GM23248 (cell line): ENCODE results near the gene UBE2S. TPM values are rescaled to one million over a fixed set of nuclear protein-coding genes. Genes with fewer than 3 reads are reported as not detected.
"Not testable (repeated sequence)": the region's sequence is repeated elsewhere in the genome, so short reads cannot be mapped to it uniquely, and the experiment has no call there.

Experiments used
- DNase-seq: peaks from one replicate; pipeline ENCODE4 v3.0.0-alpha.2; 2015
- H2AFZ ChIP-seq: fragments of 200-600 bp; sonication (generic); 2 replicates; pipeline ENCODE4 v1.6.1; 2016; ENCODE audit warnings: antibody characterized with exemption
- H3F3A ChIP-seq: fragments of 200-600 bp; sonication (generic); 2 replicates; pipeline ENCODE4 v1.6.1; 2016; ENCODE audit warnings: mild to moderate bottlenecking, antibody characterized with exemption, mixed run types; ENCODE audit not compliant: insufficient read depth
- H3K27ac ChIP-seq: fragments of 200-600 bp; sonication (generic); 2 replicates; pipeline ENCODE4 v1.5.1; 2016; ENCODE audit warnings: mild to moderate bottlenecking
- H3K27me3 ChIP-seq: fragments of 200-600 bp; sonication (generic); replicated peaks from 2 replicates; pipeline ENCODE4 v1.6.1; 2016; ENCODE audit warnings: mild to moderate bottlenecking; ENCODE audit not compliant: insufficient read depth
- H3K36me3 ChIP-seq: fragments of 200-600 bp; sonication (generic); 2 replicates; pipeline ENCODE4 v1.6.1; 2016; ENCODE audit warnings: low read depth, mild to moderate bottlenecking
- H3K4me1 ChIP-seq: fragments of 200-600 bp; sonication (generic); 2 replicates; pipeline ENCODE4 v1.6.1; 2016; ENCODE audit warnings: mild to moderate bottlenecking; ENCODE audit not compliant: insufficient read depth
- H3K4me2 ChIP-seq: fragments of 200-600 bp; sonication (generic); one replicate; pipeline ENCODE4 v1.6.1; 2016; ENCODE audit warnings: mild to moderate bottlenecking; ENCODE audit not compliant: unreplicated experiment
- H3K4me3 ChIP-seq: fragments of 200-600 bp; sonication (generic); 2 replicates; pipeline ENCODE4 v1.5.1; 2016; ENCODE audit warnings: mild to moderate bottlenecking
- H3K79me2 ChIP-seq: fragments of 200-600 bp; sonication (generic); 2 replicates; pipeline ENCODE4 v1.6.1; 2016; ENCODE audit warnings: mild to moderate bottlenecking; ENCODE audit not compliant: insufficient read depth
- H3K9ac ChIP-seq: fragments of 200-600 bp; sonication (generic); 2 replicates; pipeline ENCODE4 v1.6.1; 2016; ENCODE audit warnings: mild to moderate bottlenecking
- H3K9me2 ChIP-seq: fragments of 200-600 bp; sonication (generic); 2 replicates; pipeline ENCODE4 v1.6.1; 2016; ENCODE audit warnings: mixed run types, mild to moderate bottlenecking, moderate library complexity; ENCODE audit not compliant: insufficient read depth
- H3K9me3 ChIP-seq: fragments of 200-600 bp; sonication (generic); one replicate; pipeline ENCODE4 v1.6.1; 2017; ENCODE audit warnings: low read depth
- H4K20me1 ChIP-seq: fragments of 200-600 bp; sonication (generic); 2 replicates; pipeline ENCODE4 v1.6.0; 2016; ENCODE audit not compliant: insufficient read depth
- EZH2 ChIP-seq: fragments of 200-600 bp; sonication (generic); IDR thresholded peaks from 2 replicates; pipeline ENCODE4 v1.6.1; 2018; ENCODE audit warnings: antibody characterized with exemption, mild to moderate bottlenecking; ENCODE audit not compliant: insufficient read depth, poor library complexity, severe bottlenecking
- EZH2phosphoT487 ChIP-seq: fragments of 200-600 bp; sonication (generic); IDR thresholded peaks from 2 replicates; pipeline ENCODE4 v1.6.1; 2018; ENCODE audit warnings: antibody characterized with exemption, moderate library complexity, mild to moderate bottlenecking, low read depth; ENCODE audit not compliant: insufficient read depth
- WGBS, 2 experiments: methylation state at CpG; one replicate each; pipeline ENCODE4 v1.1.6; 2015 to 2017; ENCODE audit warnings: low lambda C conversion rate in 2 of 2, low coverage in 1 of 2; ENCODE audit errors: missing lambda C conversion rate in 2 of 2; 5-methylcytosine and 5-hydroxymethylcytosine counted together
- in situ Hi-C: fragments of 300-500 bp; cut with MboI; formaldehyde crosslinking; loops from 2 replicates; pipeline ENCODE4 v1.15.0; 2020
- polyA plus RNA-seq: library from polyadenylated mRNA; unstranded; fragments of >200 nt; fragmentation: Nextera tagmentation; extraction: Ambion mirVana; gene quantifications from 2 replicates; pipeline ENCODE4 v1.2.1, GENCODE V29; 2016
- total RNA-seq: library from RNA; depleted of rRNA; stranded (reverse); fragments of >200 nt; shearing (Covaris generic); gene quantifications from 2 replicates; pipeline ENCODE4 v1.2.3, GENCODE V29; 2014

UBE2S gene
- total and polyA plus RNA-seq, 2 experiments from 2014 or later: 82.2 to 106 TPM

DNA sequence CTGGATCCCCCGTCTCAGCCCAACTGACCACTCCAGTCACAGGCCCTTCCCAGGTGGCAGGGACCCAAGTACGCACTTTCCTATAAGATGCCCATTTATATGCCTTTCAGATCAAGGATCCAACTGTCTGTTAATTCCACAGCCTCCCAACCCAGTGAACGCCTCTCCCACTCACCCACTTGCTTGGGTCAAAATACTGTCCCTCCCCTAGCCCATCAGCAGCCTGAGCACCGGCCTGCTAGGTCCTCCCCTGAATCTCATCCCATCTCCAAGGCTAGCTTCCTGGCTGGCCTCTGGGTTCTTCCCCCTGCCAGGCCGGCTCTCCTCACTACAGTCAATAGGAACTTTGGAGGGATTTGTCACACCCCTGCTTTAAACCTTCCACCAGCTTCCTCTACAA lies 1.9 kb downstream of the UBE2S start:
- Histone ChIP-seq H3K79me2 (peaks cover 56% of the 10 kb centered on the region), H3K36me3 (peaks cover 8% of the 10 kb centered on the region; the same call in 1 of the 2 replicates)

DNA sequence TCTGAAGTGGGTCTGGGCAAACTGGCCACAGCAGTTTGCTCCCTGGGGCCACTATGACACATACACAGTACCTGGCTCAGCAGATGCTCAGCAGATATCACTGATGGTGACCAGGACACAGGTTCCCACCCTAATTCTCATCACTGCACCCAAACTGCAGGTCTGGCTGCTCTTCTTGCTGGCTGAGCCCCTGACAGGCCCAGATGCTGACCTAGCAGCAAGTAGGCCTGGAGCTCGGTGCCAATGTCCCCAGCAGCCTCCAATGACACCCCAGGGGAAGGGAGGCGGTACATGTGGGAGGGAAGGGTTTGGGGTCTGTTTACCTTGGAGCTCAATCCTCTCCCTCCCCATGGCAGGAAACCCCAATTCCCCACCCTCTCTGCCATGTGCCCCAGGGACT lies 5.1 kb downstream of the UBE2S start:
- DNase-seq: no peak
- Histone ChIP-seq H3K4me1 (peaks cover 11% of the 10 kb centered on the region; the same call in 1 of the 2 replicates), H3K9me2 (no peaks in the 10 kb centered on the region), H3K4me2 (no peak overlapping the region), H3K9ac (no peak overlapping the region), H3K36me3 (peaks cover 8% of the 10 kb centered on the region; the same call in 1 of the 2 replicates), H3K4me3 (no peak overlapping the region), H3K9me3 (no peaks in the 10 kb centered on the region), H2AFZ (no peak overlapping the region), H3K27me3 (no peaks in the 10 kb centered on the region), H4K20me1 (no peaks in the 10 kb centered on the region; the same call in 1 of the 2 replicates), H3F3A (peaks cover 47% of the 10 kb centered on the region), H3K27ac (no peak overlapping the region), H3K79me2 (peaks cover 56% of the 10 kb centered on the region)
- WGBS, 2 experiments: 95 to 100% methylated on average over 2 of the region's 2 CpGs
- in situ Hi-C loops: no loop called here
- TF ChIP-seq EZH2 (no peak), EZH2phosphoT487 (no peak)

More for the DNA sequence above, 1.9 kb downstream of the UBE2S start:
- Histone ChIP-seq H3K9me3 (no peaks in the 10 kb centered on the region), H3K9ac (peak overlapping the region; percentile 98), H3K4me2 (peak overlapping the region; percentile 63), H4K20me1 (no peaks in the 10 kb centered on the region; the same call in 1 of the 2 replicates), H2AFZ (no peak overlapping the region), H3F3A (peaks cover 21% of the 10 kb centered on the region), H3K27me3 (no peaks in the 10 kb centered on the region), H3K4me1 (peaks cover 14% of the 10 kb centered on the region; the same call in 1 of the 2 replicates), H3K27ac (no peak overlapping the region), H3K4me3 (peak overlapping the region; percentile 92), H3K9me2 (no peaks in the 10 kb centered on the region)
- no peak for DNase-seq
- WGBS, 2 experiments: 71 to 82% methylated on average over 5 of the region's 5 CpGs
- in situ Hi-C loops: no loop called here
- no peak for TF ChIP-seq EZH2phosphoT487
- TF ChIP-seq EZH2: no peak

DNA sequence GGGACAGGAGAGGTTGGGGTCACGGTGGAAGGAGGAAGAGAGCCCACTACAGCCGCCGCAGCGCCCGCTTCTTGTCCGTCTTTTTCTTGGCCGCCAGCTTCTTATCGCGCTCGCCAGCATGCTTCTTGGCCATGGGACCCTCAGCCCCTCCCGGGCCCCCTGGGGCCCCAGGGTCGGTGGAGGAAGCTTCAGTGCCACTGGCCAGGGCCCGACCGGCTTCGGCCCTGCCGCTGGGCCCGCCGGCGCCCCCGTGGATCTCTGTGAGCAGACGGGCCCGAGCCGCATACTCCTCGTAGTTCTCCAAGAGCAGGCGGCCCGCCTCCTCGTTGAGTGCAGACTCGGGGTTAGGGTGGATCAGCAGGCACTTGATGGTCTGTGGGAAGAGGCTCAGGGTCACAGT lies 6.2 kb downstream of the UBE2S start:
- H3K9me2 ChIP-seq, H3K36me3 ChIP-seq, H3K4me3 ChIP-seq, H2AFZ ChIP-seq, H4K20me1 ChIP-seq, DNase-seq, H3K4me2 ChIP-seq, H3K4me1 ChIP-seq, H3K9me3 ChIP-seq, H3K27me3 ChIP-seq, H3K27ac ChIP-seq, in situ Hi-C loops, H3K9ac ChIP-seq: not testable (repeated sequence)
- peaks cover 49% of the 10 kb centered on the region for H3F3A ChIP-seq
- H3K79me2 ChIP-seq: peaks cover 45% of the 10 kb centered on the region
- 77 to 81% methylated on average over 5 to 18 of the region's 28 CpGs for WGBS, 2 experiments

DNA sequence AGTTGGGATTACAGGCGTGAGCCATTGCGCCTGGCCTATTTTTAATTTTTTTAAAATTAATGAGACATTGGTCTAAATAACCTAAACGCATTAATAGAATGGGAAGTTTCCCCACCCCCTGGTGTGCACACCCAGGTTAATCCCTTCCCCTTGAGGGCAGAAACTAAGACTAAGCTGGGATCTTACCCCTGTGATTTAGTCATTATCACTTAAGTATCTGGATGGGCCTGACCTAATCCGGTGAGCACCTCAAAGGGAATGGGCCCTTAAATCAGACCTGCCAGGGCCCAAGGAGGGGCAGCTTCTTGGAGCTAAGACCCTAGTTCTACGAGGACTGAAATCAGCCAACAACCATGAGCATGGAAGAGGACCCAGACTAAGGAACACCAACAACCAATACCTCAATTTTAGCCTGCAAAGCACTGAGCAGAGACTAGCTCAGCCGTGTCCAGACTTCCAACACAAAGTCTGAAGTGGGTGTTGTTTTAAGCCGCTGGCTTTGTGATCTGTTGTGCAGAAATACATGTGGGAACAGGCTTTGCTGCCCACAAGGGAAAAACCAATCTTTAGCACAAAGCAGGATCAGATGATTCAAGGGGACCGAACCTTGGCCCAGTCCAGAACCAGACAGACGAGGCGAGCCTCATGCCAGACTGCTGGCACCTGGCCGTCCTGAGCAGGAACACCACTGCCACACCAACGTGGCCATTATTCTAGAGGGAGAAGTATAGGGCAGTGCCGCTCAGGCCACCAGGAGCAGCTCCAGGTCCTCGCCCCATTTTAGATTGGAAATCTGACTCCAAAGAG lies 7.1 kb downstream of the UBE2S start:
- in situ Hi-C loops: no loop called here
- no peaks in the 10 kb centered on the region; the same call in 1 of the 2 replicates for H4K20me1 ChIP-seq
- no peaks in the 10 kb centered on the region for H3K27me3 ChIP-seq
- no peaks in the 10 kb centered on the region for H3K4me1 ChIP-seq
- no peak overlapping the region for H2AFZ ChIP-seq
- H3K36me3 ChIP-seq: peaks cover 8% of the 10 kb centered on the region; the same call in 1 of the 2 replicates
- H3K27ac ChIP-seq: no peak overlapping the region
- no peaks in the 10 kb centered on the region for H3K9me3 ChIP-seq
- H3K79me2 ChIP-seq: peaks cover 36% of the 10 kb centered on the region
- H3K9me2 ChIP-seq: no peaks in the 10 kb centered on the region
- WGBS, 2 experiments: 81 to 83% methylated on average over 14 of the region's 14 CpGs
- TF ChIP-seq EZH2 (no peak), EZH2phosphoT487 (no peak)
- peaks cover 49% of the 10 kb centered on the region for H3F3A ChIP-seq
- no peak for DNase-seq
- no peak overlapping the region for H3K4me3 ChIP-seq
- H3K9ac ChIP-seq: no peak overlapping the region
- H3K4me2 ChIP-seq: no peak overlapping the region
